ENCODE results near the gene NUDT3.
"Not testable (repeated sequence)": the region's sequence is repeated elsewhere in the genome, so short reads cannot be mapped to it uniquely, and the experiment has no call there.

NUDT3 gene

DNA sequence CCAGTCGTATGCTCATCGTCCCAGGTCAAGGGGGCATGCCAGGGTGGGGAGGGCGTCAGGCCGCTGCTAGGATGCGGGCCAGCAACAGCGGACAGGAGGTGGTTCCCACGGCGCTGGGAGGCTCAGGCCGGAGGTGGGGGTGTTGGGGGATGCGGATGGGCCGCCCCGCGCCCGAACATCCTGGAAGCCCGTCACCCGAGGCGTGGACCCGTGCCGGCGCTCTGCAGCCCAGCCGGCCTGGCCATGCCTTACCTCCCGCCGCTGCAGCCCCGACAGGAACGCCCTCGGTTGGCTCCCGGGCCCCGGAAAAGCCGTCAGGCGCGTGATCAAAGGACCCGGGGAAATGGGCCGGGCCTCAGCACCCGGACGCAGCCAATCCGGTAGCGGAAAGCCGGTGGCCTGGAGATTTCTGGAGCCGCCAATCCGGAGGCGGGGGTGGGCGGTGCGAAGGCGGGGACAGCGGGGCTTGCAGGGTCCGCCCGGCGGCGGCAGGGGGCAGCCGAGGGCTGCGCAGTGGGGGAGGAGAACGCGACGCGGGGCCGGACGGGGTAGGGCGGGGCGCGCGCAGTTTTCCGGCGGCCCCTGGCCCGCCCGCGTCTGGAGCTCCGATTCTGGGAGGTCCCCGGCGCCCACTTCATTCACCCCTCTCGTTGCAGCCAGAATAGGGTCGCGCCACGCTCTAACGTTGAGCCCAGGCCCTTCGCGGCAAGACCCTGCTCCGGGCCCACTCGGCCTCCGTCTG lies 143.6 kb downstream of the NUDT3 start, which contains the start of gene SMIM29:
SMIM29 (minus strand) TSS at position 280 of the 742 bp plus-strand sequence. CDS start 1,215 bp downstream, outside the sequence.
- DNase-seq, result peak; percentile 97

DNA sequence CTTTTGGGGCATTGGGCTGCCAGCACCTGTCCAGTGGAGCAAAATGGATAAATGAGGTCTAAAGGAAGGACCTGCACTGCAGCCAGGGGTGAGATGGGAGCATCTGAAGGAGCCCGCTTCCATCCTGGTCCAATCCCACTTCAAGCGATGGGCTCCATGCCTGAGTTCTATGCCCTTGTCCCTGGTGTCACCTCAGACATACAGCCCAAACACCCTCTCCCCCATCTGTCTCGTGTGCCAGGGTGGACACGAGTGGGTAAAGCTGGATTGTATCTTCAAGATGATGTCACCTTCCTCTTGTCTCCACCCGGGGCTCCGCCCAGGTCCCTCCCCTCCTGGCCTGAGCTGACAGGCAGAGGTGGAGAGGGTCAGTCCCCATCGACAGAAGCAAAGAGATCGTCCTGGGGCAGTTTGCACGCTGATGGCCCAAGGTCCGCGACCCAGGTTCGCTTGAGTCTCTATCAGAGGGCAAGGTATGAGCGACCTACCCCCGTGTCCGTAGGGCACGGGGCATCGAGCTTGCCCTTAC lies 144.2 kb downstream of the NUDT3 start:
- no peak for DNase-seq

DNA sequence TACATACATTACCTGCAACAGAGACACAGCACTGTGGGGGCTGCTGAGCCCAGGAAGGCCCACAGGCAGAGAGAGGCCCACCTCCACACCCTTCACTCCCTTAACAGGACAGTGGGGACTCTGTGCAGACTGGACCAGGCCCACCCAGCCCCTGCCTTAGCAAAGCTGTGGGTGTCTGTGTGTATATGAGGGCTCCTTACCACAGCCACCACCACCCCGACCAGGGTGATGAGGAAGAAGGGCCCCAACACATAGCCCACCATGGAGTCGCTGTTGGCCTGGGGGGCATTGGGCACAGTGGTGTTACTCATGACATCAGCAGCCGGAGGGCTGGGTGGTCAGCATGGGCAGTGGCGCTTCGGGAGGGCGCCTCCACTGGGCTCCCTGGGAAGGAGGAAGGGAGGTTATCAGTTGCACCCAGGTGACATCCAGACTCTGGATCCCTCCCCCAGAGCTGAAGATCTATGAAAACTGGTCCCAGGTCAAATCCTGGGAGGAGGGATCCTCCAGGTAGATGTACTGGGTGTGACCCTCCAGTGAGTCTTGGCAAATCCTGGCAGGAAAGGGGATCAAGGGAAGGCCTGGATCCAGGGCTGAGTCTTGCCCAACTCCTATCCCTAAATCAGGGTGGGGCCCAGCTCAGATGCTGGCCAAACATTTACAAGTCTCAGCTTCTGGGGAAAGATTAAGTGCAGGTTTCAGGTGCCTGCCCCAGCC lies 144.8 kb downstream of the NUDT3 start:
- no peak for DNase-seq

DNA sequence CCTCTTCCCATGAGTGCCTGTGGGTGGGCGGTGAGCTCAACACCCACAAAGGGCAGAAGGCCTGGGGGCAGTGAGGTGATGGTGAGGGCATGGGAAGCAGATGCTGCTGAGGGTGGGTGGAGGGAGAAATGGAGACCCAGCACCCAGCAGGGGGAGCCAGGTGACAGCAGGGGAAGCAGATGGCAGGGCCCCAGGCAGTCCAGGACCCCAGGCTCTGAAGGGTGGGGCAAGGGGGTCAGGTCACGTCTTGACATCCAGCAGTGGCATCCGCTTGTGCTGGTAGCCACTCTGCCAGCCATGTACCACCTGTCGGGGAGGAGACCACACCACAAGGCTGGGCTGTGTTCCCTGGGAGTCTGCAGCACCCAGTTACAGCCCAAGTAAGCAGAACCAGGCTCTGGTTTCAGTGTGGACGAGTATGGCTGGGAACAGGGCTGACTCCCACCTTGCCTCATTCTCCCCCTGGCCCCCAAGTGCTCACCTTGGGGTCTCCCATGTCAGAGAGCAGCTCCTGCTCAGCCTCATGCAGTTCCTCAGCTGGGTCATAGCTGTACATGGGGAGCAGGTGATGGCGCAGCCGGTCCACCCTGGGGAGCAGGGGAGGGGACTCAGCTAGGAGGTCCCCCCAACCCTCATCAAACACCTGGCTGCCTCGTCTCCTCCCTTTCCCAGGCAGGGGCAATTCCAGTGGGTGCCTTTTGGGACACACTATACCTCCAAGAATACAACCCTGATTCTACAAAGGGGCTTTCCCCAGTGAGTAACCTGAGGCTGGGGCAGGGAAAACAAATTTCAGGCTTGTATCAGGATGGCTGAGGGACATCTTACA lies 145.7 kb downstream of the NUDT3 start:
- DNase-seq, result no peak

DNA sequence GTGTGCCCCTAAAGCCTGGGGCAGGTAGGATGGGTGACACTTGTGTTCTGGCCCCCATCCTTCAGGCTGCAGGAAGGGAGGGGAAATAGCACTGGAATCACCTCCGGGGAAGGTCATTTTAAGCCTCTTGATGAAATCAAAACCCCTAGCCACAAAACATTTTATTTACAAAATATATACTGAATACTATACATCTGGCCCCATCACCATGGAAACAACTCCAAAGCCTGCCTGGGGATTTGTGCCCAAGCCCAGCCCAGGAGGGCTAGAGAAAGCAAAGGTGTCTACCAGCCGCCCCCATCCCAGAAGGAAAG lies 146.3 kb downstream of the NUDT3 start:
- no peak for DNase-seq

DNA sequence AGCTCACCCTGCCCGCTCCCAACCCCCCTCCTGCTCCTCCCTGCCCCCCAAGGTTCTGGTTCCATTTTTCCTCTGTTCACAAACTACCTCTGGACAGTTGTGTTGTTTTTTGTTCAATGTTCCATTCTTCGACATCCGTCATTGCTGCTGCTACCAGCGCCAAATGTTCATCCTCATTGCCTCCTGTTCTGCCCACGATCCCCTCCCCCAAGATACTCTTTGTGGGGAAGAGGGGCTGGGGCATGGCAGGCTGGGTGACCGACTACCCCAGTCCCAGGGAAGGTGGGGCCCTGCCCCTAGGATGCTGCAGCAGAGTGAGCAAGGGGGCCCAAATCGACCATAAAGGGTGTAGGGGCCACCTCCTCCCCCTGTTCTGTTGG lies 146.7 kb downstream of the NUDT3 start:
- not testable (repeated sequence) for DNase-seq

DNA sequence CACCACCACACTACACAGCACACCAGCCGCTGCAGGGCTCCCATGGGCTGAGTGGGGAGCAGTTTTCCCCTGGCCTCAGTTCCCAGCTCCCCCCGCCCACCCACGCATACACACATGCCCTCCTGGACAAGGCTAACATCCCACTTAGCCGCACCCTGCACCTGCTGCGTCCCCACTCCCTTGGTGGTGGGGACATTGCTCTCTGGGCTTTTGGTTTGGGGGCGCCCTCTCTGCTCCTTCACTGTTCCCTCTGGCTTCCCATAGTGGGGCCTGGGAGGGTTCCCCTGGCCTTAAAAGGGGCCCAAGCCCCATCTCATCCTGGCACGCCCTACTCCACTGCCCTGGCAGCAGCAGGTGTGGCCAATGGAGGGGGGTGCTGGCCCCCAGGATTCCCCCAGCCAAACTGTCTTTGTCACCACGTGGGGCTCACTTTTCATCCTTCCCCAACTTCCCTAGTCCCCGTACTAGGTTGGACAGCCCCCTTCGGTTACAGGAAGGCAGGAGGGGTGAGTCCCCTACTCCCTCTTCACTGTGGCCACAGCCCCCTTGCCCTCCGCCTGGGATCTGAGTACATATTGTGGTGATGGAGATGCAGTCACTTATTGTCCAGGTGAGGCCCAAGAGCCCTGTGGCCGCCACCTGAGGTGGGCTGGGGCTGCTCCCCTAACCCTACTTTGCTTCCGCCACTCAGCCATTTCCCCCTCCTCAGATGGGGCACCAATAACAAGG lies 147.3 kb downstream of the NUDT3 start:
- DNase-seq, result not testable (repeated sequence)

DNA sequence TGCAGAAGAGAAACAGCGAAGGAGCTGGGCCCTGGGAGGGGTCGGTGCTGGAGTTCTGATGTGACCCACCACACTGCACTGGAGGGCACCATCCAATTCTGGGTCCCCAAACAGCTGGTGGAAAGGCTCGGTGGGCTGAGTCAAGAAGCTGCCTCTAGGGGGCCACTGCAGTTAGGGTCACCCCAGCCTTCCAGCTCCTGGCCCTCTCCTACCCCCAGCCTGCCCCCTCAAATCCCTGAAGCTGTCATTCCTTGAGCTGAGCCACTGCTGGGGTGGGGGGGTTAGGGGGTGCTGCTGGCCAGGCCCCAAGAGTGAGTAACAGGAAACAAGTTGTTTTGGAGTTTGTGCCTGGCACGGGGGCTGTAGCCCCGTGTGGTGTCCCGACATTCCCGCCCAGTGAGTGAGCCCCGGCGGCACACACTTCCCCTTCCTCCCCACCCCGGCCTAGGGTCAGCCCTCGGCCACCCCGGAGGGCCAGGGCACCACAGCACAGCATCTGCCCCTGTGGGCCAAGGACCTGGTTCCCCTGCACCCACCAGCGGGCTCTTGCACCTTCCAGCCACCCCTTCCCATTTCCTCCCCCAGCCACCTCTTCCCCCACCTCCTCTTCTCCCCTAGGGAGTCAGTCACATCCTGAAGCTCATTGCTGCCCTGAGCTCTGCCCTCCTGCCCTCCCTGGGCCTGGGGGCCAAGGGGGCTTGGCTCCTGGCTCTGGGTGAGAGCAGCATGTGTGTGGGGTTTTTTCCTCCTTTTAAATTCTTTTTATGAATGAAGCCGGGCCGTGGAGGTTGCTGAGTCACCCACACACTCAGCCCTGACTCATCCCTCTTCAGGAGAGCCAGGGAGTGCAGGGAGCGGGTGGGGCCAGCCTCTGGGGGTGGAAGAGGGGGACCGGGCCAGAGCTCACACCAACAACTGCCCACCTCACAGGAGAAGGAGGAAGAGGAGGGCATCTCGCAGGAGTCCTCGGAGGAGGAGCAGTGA lies 148.3 kb downstream of the NUDT3 start:
- DNase-seq, result no peak

DNA sequence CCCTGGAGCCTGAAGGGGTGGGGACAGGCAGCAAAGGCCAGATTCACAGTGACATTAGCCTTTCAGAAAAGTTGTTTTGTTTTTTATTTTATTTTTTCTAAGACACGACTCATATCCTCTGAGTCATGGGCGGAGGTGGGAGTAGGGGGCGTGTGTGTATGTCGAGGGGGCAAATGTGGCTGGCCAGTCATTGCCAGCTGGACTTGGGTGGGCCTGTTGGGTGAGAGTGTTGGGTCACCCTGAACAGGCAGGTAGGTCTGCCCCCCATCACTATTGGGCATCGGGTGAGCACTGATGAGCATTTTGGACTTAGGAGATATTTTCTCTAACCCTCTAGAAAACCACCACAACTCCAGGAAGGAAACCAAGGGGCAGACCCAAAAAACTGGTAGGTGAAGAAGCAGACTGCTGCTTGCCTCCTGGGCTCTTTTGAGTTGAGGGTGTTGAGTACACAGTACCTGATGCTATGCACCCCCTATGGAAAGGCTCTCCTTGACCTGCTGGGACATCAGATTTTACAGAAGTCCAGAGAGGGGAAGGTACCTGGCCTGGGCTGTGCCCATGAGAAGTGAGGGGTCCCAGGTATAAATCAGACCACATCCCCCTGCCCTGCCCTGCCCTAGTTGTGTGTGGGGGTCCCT lies 149.2 kb downstream of the NUDT3 start:
- DNase-seq, result no peak

DNA sequence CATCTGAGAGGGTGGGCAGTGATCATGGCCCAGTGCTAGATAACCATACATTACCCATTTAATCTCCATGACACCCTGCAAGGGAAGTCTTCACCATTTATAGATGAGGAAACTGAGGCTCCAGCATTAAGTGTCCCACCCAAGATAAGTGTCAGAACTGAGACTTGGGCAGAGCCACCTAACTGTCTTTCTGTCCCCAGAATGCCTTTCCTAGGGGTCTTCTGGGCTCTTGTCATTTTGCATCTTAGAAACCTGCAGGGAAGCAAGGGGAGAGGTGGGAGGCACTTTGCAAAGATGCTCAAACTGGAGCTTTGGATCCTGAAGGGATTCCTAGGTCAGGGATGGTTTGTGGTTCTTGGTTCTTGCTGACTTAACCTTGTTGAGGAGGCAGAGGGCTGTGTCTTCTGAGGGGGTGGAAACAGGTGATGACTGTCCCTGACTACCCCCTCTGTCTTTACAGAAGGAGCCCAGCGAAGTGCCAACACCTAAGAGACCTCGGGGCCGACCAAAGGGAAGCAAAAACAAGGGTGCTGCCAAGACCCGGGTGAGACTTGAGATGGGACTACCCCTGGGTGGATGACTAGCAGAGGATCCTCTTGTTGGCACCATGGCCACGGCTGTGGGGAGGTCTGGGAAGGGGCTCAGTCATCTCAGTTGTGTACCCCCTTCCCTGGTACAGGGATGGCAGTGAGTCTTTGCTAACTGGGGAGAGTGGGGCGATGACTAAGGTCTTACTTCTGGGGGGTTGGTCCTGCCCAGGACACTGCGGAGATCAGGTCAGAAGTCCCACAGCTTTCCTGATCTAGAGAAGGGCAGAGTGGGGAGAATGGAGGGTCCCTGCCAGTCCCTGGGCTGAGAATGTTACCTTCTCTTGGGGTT lies 150.0 kb downstream of the NUDT3 start:
- DNase-seq, result no peak

DNA sequence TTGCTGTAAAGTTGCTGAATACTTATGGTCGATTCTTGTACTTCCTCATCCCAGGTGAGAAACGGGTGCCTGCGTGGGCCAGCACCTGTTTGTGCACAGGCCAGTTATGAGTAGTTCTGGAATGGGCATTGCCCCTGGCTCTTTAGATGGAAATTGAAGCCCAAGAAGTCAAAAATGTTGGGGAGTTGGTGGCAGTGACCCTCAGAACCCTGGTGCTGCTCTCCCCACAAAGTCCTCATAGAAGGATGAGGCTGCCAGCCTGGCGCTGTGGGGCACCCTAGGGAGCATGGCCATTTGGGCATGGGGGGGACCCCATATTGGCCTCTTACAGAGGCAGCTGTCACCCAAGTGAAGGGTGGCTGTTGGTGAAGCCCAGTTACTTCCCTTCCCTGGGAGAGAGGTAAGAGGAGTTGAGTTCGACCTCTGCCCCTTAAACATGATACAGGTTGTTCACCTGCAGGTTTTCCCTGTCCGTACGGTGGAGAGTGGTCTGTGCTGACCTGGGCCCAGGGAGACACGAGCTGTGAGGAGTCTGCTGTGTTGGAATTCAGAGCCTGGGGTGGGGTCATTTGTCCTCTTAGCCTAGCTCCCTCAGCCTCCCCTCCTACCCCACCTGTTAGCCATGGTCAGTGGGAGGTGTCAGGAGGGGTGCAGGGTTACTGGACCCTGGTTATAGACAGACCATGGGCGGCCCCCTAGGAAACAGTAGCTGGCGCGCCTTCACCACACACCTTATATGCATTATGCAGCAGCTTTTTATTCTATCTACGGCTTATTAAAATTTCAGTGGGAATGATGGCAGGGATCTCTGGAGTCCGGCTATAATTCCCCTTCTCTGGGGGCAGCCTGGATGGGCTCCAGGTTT lies 150.9 kb downstream of the NUDT3 start:
- no peak for DNase-seq

DNA sequence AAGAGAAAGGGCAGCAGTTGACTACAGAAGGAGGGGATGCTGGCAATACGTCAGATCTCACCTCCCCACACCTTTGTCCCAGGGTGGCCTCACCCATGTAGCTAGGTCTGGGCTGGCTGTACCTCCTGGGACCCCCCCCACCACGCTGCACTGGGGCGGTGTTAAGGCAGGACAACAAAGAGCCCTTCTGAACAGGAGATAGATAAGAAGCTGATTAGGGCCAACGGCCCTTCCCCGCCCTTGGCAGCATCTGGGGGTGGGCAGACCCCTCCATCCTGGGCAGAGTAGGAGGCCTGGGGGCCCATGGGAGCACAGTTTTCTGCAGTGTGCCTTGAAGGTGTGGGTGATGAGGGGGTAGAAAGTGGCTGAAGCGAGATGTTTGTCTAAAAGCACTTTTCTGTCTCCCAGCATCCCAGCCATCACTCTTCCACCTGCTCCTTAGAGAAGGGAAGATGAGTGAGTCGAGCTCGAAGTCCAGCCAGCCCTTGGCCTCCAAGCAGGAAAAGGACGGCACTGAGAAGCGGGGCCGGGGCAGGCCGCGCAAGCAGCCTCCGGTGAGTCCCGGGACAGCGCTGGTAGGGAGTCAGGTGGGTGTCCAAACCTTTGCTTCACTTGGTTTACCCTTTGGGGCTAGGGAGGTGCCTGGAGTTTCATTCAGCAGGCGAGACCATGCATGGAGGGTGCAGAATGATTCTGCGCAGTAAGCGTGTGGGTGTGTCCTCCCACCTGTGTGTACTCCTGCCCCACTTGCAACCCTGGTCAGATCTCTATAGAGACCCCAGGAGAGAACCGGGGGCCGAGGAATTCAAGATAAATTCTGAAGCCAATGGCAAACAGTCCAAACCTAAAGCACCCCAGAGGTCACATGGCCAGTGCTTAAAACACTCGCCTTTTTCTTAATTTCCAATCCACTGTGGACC lies 151.9 kb downstream of the NUDT3 start:
- no peak for DNase-seq

DNA sequence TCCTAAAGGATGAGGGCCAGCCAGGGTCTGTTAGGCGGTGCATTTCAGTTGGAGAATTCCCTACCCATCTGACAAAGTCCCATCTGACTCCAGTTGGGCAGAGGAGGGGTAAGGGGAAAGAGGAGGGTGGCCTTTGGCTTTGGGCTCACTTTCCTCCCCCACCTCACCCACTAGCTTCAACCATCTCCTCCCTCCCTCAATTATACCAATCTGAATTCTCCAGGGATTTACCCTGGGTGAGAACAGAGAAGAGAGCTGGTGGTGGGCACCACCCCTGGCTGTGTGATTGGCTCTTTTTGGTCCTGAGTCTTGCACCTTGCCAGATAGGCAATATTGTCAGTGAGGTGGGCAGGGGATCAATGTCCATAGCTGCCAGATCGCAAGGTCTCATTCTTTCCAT lies 152.6 kb downstream of the NUDT3 start:
- no peak for DNase-seq

DNA sequence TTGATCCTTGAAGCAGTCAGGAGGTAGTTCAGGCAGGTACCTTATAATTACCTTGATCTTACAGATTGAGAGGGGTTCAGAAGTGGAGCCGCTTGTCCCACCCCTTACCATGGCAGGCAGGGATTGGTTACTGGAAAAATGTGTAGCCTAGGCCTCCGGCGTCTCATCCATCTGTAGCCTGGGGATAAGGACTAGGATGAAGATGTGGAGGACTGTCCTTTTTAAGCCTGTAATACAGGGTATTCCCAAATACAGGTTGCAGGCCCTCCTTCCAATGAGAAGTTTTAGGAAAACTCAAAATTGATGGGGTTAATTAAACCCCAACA lies 153.0 kb downstream of the NUDT3 start:
- DNase-seq, result no peak

DNA sequence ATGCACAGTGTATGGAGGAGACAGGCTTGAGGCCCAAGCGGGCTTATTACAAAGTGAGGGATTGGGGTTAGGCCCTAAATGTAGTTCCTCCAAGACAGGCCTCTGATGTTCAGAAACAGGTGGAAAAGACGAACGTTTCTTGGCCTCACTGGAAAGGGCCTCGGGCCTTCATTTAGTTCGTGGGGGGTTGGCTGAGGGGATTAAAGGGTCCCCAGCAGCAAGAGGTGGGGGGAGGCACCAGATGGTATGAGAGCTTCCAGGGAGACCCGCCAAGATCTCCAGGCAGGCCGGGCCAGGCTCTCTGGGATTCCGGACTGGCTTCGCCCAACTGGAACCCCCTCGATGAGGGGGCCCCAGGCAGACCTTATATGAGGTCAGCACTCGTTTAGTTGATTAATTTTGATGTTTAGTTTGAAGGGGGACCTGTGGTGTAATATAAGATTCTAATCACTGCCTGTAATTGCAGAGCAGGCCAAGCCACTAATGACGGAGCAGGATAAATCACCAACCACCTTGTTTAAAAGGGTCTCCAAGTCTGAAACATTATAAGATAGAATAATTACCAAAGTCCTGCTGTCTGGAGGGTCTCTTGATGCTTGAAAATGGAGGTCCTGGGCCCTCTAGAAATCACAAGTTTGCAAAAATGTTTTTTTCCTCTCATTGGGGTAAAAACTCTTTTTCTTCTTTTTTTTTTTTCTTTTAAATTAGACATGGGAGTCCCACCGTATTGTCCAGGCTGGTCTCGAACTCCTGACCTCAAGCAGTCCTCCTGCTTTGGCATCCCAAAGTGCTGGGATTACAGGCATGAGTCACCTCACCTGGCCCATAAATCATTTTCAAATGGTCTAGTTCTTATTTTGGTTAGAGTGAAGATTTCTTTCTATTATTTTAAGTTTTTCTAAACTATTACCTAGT lies 153.6 kb downstream of the NUDT3 start:
- DNase-seq, result no peak

DNA sequence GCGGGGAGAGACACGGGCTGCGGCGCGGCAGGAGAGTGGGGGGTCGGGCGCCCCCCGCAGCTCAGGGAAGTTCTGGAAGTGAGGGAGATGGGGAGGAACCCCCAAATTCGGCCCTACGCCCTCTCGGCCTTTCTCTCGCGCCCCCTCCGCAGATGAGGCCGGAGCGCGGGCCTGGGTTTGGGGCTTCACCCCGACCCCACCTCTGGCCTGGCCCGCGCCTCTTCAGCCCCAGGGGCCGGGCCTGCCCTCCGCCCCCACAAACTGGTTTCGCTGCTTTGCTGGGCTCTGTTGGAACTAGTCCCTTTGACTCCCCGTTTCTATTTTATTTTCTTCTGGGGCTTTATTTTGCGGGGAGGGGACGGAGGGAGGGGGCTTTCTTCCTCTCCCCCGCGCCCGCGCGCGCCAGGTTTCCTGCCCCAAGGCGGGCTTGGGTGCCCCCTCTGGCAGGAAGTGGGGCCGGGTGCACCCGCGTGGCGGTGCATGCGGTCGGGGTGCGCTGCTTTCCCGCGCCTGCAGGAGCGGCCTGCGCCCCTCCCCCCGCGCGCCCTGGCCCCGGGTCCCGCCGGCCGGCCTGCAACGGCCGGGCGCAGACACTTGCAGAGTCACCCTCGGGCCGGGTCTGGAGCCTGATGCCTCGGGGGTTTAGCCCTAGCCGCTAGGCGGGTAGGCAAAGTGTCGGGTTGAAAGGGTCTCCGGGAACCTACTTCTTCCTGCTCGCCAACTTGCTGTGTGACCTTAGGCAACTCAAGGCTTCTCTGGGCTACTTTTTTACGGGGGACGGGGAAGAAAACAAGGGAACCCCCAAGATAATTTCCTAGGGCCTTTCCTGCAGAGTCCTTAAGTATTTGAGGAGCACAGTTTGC lies 154.5 kb downstream of the NUDT3 start:
- peak; percentile 48 for DNase-seq
